Tibial nerve (tissue), 3 donors: ENCODE results near the gene SHC1.

ENCODE experiments used
- POLR2A ChIP-seq, 2 donors: fragments of 450-650 bp; IDR thresholded peaks; one replicate each; pipeline ENCODE4 v1.6.1; 2017; ENCODE audit warnings: antibody characterized with exemption in 2 of 2, mild to moderate bottlenecking in 2 of 2, moderate library complexity in 2 of 2
- TF ChIP-seq, protein P1 (sequence below), 5 experiments: fragments of 200-600 bp in 3 of 5; fragments of 450-650 bp in 2 of 5; sonication (generic) in 3 of 5; IDR thresholded peaks; one replicate each; pipeline ENCODE4 v1.5.1; 2016 to 2019; ENCODE audit warnings: antibody characterized with exemption in 5 of 5, mild to moderate bottlenecking in 3 of 5, moderate library complexity in 2 of 5

DNA sequence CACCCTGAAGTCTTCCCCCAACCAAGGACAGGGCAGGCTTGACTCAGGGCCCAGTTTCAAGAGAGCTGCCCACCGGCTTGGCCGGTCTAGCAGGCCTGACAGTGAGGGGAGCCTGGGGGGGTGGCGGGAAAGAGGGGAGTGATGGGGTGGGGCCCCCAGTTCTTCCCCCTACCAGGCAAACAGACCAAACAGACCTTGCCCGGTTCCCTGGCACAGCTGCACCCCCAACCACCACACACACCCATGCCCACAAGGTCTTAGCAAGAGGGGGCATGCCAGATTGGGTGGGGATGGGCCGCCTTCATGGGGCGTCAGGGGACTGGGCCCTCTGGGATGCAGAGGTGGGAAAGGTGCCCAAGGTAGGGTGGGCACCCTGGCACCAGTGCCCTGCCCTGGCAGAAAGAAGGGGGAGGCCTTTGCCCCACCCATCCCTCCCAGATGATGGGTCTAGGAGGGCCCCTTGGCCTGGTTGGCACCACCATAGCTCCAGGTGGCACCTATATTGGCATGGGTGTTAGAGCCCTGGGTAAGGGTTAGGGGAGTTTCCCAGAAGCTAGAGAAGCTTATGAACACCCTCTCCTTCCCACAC lies 41.0 kb upstream of the SHC1 start:
- TF ChIP-seq, protein P1, sequence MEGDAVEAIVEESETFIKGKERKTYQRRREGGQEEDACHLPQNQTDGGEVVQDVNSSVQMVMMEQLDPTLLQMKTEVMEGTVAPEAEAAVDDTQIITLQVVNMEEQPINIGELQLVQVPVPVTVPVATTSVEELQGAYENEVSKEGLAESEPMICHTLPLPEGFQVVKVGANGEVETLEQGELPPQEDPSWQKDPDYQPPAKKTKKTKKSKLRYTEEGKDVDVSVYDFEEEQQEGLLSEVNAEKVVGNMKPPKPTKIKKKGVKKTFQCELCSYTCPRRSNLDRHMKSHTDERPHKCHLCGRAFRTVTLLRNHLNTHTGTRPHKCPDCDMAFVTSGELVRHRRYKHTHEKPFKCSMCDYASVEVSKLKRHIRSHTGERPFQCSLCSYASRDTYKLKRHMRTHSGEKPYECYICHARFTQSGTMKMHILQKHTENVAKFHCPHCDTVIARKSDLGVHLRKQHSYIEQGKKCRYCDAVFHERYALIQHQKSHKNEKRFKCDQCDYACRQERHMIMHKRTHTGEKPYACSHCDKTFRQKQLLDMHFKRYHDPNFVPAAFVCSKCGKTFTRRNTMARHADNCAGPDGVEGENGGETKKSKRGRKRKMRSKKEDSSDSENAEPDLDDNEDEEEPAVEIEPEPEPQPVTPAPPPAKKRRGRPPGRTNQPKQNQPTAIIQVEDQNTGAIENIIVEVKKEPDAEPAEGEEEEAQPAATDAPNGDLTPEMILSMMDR (IDR thresholded peaks at IDR 0.05): no peak
- TF ChIP-seq POLR2A (IDR thresholded peaks at IDR 0.05): no peak
